SK-N-DZ (cell line): ENCODE results near the gene SMG1. TPM values are rescaled to one million over a fixed set of nuclear protein-coding genes. Genes with fewer than 3 reads are reported as not detected.
"Not testable (repeated sequence)": the region's sequence is repeated elsewhere in the genome, so short reads cannot be mapped to it uniquely, and the experiment has no call there.

Experiments
- DNase-seq: peaks from one replicate; pipeline ENCODE4 v3.0.0-alpha.2; 2015; ENCODE audit warnings: low spot score
- polyA plus RNA-seq, 2 experiments: library from polyadenylated mRNA; depleted of rRNA; stranded (reverse); fragments of >200 nt; gene quantifications; 2 replicates each; pipeline ENCODE4 v1.2.3, GENCODE V29; 2014

SMG1 gene
- 14.4 and 18.9 TPM in 2 replicates for polyA plus RNA-seq (2014; cell fraction: cytosol; rRNA removed)
- 19.1 and 28.3 TPM in 2 replicates for polyA plus RNA-seq (2014; cell fraction: nucleus; rRNA removed)

GRCh38 chr16:18925986-18926865 is at the start of gene SMG1:
SMG1 (minus strand) TSS chr16:18926408; CDS start chr16:18926041, 367 bp downstream.
- peak; percentile 92 for DNase-seq

GRCh38 chr16:18975109-18975508 is 48.9 kb upstream of the SMG1 start:
- DNase-seq: no peak

GRCh38 chr16:18969855-18970240 is 43.6 kb upstream of the SMG1 start:
- DNase-seq: no peak

GRCh38 chr16:18969050-18969854 is 43.0 kb upstream of the SMG1 start:
- peak; percentile 83 for DNase-seq

GRCh38 chr16:18966791-18967190 is 40.6 kb upstream of the SMG1 start:
- DNase-seq: no peak

GRCh38 chr16:18965555-18965954 is 39.3 kb upstream of the SMG1 start:
- no peak for DNase-seq

- DNase-seq: no peak
These were observed 32.9 kb upstream of the SMG1 start for GRCh38 chr16:18959031-18959505.

- DNase-seq: no peak
These were observed 32.4 kb upstream of the SMG1 start for GRCh38 chr16:18958621-18959029.

GRCh38 chr16:18956658-18957241 is 30.5 kb upstream of the SMG1 start:
- not testable (repeated sequence) for DNase-seq

GRCh38 chr16:18955874-18956580 is 29.8 kb upstream of the SMG1 start:
- DNase-seq: not testable (repeated sequence)

- DNase-seq: no peak
These were observed 27.3 kb upstream of the SMG1 start for GRCh38 chr16:18953547-18953946.

- DNase-seq: no peak
These were observed 24.4 kb upstream of the SMG1 start for GRCh38 chr16:18950469-18951185.

GRCh38 chr16:18948372-18949020 is 22.3 kb upstream of the SMG1 start:
- no peak for DNase-seq

- no peak for DNase-seq
These were observed 19.0 kb upstream of the SMG1 start for GRCh38 chr16:18945233-18945632.

- no peak for DNase-seq
These were observed 17.2 kb upstream of the SMG1 start for GRCh38 chr16:18943414-18943813.

GRCh38 chr16:18942061-18942460 is 15.9 kb upstream of the SMG1 start:
- no peak for DNase-seq

- DNase-seq: no peak
These were observed 15.3 kb upstream of the SMG1 start for GRCh38 chr16:18941471-18941870.

- DNase-seq: no peak
These were observed 12.8 kb upstream of the SMG1 start for GRCh38 chr16:18938986-18939385.

GRCh38 chr16:18937390-18937789 is 11.2 kb upstream of the SMG1 start:
- no peak for DNase-seq

- DNase-seq: no peak
These were observed 10.6 kb upstream of the SMG1 start for GRCh38 chr16:18936727-18937340.
